GM19328 (cell line): Measurements from ENCODE around the gene SENP3.

Source experiments
- ATAC-seq: cut with Tn5 transposase; IDR thresholded peaks from one replicate; pipeline ENCODE4 v1.9.1; 2021; ENCODE audit warnings: mild to moderate bottlenecking, moderate library complexity; ENCODE audit not compliant: unreplicated experiment

The SENP3 gene

GRCh38 chr17:7555320-7555948, 6.3 kb upstream of the SENP3 start:
- no peak for ATAC-seq

GRCh38 chr17:7556627-7557026, 5.1 kb upstream of the SENP3 start:
- no peak for ATAC-seq

GRCh38 chr17:7557147-7557764, 4.5 kb upstream of the SENP3 start:
- no peak for ATAC-seq

- no peak for ATAC-seq
Measured at GRCh38 chr17:7557775-7558543, 3.8 kb upstream of the SENP3 start.

GRCh38 chr17:7558544-7559319, 3.0 kb upstream of the SENP3 start, which contains the start of gene TNFSF13:
TNFSF13 (plus strand) TSS chr17:7558750; CDS start chr17:7559040, 290 bp downstream.
- no peak for ATAC-seq

- no peak for ATAC-seq
Measured at GRCh38 chr17:7559320-7560171, 2.2 kb upstream of the SENP3 start.

GRCh38 chr17:7560172-7561027, 1.3 kb upstream of the SENP3 start:
- ATAC-seq, result no peak

- ATAC-seq, result no peak
Measured at GRCh38 chr17:7561028-7561575, 617 bp upstream of the SENP3 start.

GRCh38 chr17:7562208-7562605, 488 bp downstream of the SENP3 start:
- no peak for ATAC-seq

- no peak for ATAC-seq
Measured at GRCh38 chr17:7563115-7563869, 1.6 kb downstream of the SENP3 start.

- ATAC-seq, result no peak
Measured at GRCh38 chr17:7569571-7569970, 7.9 kb downstream of the SENP3 start.

GRCh38 chr17:7570351-7570750, 8.6 kb downstream of the SENP3 start:
- no peak for ATAC-seq

- no peak for ATAC-seq
Measured at GRCh38 chr17:7572338-7572587, 10.5 kb downstream of the SENP3 start.

- ATAC-seq, result peak; percentile 89
Measured at GRCh38 chr17:7572588-7573323, 11.0 kb downstream of the SENP3 start.

- no peak for ATAC-seq
Measured at GRCh38 chr17:7573324-7574080, 11.8 kb downstream of the SENP3 start.

- ATAC-seq, result no peak
Measured at GRCh38 chr17:7574176-7574953, 12.6 kb downstream of the SENP3 start.

- no peak for ATAC-seq
Measured at GRCh38 chr17:7575481-7575883, 13.8 kb downstream of the SENP3 start.
